ENCODE measurements around the gene A1CF.

A1CF gene

GRCh38 chr10:50855015-50855414 is 30.4 kb downstream of the A1CF start:
- TF ChIP-seq CTCF (IDR thresholded peaks at IDR 0.05): no peak

DNA sequence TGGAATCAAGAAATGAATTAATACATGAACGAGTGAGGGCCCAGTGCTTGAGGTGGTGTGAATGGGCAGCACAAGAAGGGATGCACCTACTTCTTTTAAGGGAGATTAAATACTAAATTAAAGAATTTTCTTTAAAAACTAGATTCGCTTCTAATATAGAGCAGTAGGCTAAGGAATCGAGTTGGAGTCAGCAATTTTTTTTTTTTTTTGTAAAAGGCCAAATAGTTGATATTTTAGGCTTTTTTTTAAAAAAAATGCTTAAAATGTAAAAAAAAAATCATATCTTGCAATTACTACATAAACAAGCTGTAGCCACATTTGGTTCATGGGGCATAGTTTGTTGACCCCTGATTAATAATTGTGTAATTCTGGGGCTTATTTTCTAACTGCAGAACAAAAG is 31.9 kb downstream of the A1CF start:
- TF ChIP-seq CTCF (IDR thresholded peaks at IDR 0.05): no peak

DNA sequence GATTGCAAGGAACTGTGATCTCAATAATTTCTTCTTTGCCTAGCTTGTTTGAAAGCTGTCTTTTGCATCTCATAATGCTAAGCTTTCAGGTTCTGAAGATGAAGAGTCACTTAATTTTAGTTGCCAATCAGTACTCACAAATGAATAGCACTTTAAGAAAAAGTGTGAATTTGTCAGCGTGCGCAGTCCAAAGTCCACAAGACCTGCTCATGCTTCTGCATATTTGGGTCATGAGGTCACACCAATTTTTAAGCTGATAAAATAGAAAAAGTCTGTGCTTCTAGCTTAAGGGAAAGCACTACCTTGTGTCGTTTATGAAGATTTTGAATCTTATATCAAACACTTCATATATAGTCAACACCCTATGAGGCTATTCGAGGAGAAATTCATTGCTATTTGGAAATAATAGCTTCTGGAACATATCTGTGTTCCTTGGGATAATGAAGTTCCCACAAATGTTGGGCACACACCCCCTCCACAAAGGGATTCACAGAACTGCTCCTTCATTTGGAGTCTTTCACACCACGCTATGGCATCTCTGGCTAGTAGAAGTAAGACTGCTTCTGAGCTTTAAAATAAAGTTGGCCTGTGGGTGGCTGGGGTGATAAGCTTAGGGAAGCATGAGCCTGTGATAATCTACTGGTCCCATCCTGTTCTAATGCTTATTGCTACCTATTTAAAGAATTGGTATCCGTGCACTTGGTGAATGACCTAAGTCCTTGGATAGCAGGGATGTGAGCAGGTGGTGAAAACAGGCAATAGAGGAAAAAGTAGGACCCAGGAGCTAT is 33.3 kb downstream of the A1CF start:
- no peak for TF ChIP-seq CTCF (IDR thresholded peaks at IDR 0.05)

DNA sequence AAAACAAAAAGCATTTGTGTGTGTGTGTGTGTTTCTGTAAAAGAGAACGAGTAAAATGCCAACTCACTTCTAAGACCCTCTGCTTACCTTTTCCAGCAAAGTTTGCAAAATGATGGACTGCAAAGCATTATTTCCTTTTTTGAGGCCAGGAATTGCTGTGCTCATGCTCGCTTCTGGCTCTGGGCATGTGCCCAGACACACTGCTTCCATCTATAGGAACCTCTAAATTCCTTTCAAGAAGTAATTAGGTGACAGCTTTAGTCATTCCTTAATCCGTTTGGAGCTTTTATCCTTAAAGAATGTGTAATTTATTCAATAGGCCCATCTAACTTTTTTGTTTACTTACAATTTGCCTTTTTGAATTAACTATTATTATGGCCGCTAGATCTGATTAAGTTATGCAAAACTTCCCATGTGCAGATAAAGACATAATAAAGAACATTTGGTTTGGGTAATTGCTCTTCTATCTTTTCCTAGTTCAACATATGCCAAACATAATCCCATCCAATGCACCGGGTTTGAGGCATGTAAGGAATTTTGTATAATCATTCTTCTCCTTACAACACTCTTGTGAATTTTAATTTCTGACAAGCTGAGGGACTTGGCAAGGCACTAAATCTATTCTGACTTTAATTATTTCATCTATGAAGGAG is 34.7 kb downstream of the A1CF start:
- TF ChIP-seq CTCF (IDR thresholded peaks at IDR 0.05): no peak

DNA sequence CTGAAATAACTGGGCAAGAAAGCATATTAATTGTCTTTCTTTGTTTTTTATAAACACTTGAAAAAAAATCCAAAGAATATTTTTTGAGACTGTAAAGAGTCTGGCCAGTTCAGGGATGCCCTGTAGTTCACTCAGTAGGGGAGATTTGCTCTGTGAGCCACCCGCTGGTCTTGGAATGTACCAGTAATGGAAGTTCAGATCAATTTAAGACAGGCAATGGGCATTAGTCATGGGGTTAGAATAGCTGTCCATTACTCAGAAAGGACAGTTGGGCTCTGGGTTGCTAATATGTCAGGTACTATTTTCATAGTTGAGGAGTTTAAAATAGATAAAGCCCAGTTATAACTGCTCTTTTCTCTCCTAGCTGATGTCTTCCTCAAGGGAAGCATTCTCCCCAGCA is 38.7 kb downstream of the A1CF start:
- no peak for TF ChIP-seq CTCF (IDR thresholded peaks at IDR 0.05)

DNA sequence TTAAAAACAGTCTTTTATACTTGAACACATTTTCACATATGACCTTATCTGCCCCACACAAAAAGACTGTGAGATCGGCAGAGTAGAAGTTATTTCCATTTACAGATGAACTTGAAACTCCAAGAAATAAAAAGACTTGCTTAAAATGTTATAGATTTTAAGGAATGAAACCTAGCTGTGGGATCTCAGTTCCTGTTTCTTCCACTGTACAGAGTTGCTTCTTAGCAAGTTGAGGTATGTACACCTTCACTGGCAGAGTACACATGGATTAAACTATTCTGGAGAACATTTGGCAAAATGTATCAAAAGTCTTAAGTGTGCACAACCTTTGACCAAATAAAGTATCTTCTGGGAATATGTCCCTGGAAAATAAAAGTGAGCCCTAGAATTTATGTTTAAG is 48.3 kb downstream of the A1CF start:
- no peak for TF ChIP-seq CTCF (IDR thresholded peaks at IDR 0.05)

DNA sequence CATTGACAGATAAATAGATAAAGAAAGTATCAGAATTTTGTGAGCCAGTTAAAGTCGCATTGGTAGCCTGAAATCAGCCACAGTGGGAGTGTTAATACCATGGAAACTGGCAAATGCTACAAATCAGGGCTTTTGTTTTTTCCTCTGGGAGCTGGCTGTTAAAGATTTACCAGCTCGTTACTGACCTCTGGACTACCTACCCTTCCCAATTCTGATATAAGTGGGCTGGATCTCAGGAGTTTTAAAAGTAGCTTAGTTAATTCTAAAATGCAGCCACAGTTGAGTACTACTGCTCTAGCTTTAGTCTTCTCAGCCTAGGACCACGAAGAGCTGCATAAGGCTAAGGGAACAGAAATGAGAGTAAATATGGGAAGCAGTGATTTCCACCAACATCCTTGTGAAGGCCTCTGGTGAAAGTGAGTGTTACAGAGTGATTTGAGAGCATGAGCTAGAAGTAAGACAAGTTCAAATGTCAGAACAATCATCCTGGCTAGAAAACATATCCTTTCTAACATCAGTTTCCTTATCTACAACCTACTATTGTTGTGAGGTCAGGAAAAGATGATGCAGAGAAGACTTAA is 53.2 kb downstream of the A1CF start:
- TF ChIP-seq CTCF (IDR thresholded peaks at IDR 0.05): no peak
